Body of pancreas (tissue), 4 donors: ENCODE results near the gene HOXC12.

ENCODE experiments used
- CTCF ChIP-seq, 7 experiments: fragments of 450-650 bp in 4 of 7; fragments of 200-600 bp in 3 of 7; sonication (generic) in 3 of 7; IDR thresholded peaks; one replicate each; pipeline ENCODE4 v1.5.1; 2016 to 2019; ENCODE audit warnings: antibody characterized with exemption in 7 of 7
- POLR2A ChIP-seq, 3 donors: fragments of 450-650 bp; IDR thresholded peaks; one replicate each; pipeline ENCODE4 v1.6.1; 2016; ENCODE audit warnings: antibody characterized with exemption in 3 of 3, mild to moderate bottlenecking in 2 of 3

GRCh38 chr12:53983950-53984572, 29.4 kb downstream of the HOXC12 start:
- TF ChIP-seq CTCF (IDR thresholded peaks at IDR 0.05) = no peak
- no peak for TF ChIP-seq POLR2A (IDR thresholded peaks at IDR 0.05)
